A549 (cell line): Measurements from ENCODE around the gene RASA3. TPM values are rescaled to one million over a fixed set of nuclear protein-coding genes. Genes with fewer than 3 reads are reported as not detected.

ENCODE experiments used
- ATAC-seq, 2 experiments: fragments of 200-7000 bp in 1 of 2; fragments of >200 bp in 1 of 2; cut with Nextera tagmentation in 1 of 2; cut with Tn5 transposase in 1 of 2; 3 replicates each; pipeline versions ENCODE4 v1.8.0 to v1.9.1; 2018 to 2020; ENCODE audit warnings: mild to moderate bottlenecking in 1 of 2, moderate library complexity in 1 of 2
- CTCF ChIA-PET: fragments of 300-600 bp; sonication (Branson Sonifier 250); formaldehyde crosslinking; extraction: SDS; loops from one replicate; lab custom pipeline; 2021; ENCODE audit warnings: antibody characterized with exemption, inconsistent platforms; lab: Yijun Ruan, JAX
- POLR2A ChIA-PET: fragments of 350-600 bp; formaldehyde crosslinking; extraction: SDS; loops from one replicate; lab custom pipeline; 2021; ENCODE audit warnings: antibody characterized with exemption, inconsistent platforms; lab: Yijun Ruan, JAX
- DNase-seq, 2 experiments: peaks; one replicate each; pipeline versions ENCODE4 v3.0.0 to v3.0.0-alpha.2; 2011 to 2016; ENCODE audit warnings: low read depth in 1 of 2, low spot score in 1 of 2
- FAIRE-seq: peaks from 2 replicates; lab custom pipeline; 2011; peaks lifted over from hg19 to GRCh38; lab: Jason Lieb, UNC
- H3K27ac ChIP-seq, 2 experiments: fragments of >200 bp; sonication (Bioruptor Twin); formaldehyde crosslinking; 3 replicates each; pipeline ENCODE4 v1.5.1; 2016 to 2017
- H3K4me1 ChIP-seq: fragments of >200 bp; sonication (Bioruptor Twin); formaldehyde crosslinking; 3 replicates; pipeline ENCODE4 v1.6.1; 2016
- H3K4me2 ChIP-seq: fragments of >200 bp; sonication (Bioruptor Twin); formaldehyde crosslinking; 3 replicates; pipeline ENCODE4 v1.6.1; 2016
- H3K4me3 ChIP-seq: fragments of >200 bp; sonication (Bioruptor Twin); formaldehyde crosslinking; 3 replicates; pipeline ENCODE4 v1.5.1; 2016
- H3K9me3 ChIP-seq: fragments of >200 bp; sonication (Bioruptor Twin); formaldehyde crosslinking; 3 replicates; pipeline ENCODE4 v1.6.1; 2016
- CBX2 ChIP-seq: fragments of 200-600 bp; sonication (generic); IDR thresholded peaks from 2 replicates; pipeline ENCODE4 v1.6.1; 2016; ENCODE audit warnings: low read depth, mild to moderate bottlenecking, borderline replicate concordance
- CBX8 ChIP-seq: fragments of 200-600 bp; sonication (generic); IDR thresholded peaks from 2 replicates; pipeline ENCODE4 v1.6.1; 2016
- CEBPB ChIP-seq, 2 experiments: fragments of >200 bp in 1 of 2; sonication (Bioruptor Twin) in 1 of 2; formaldehyde crosslinking in 1 of 2; IDR thresholded peaks; 2 replicates each; pipeline ENCODE4 v1.6.1; 2012 to 2016
- CHD4 ChIP-seq: fragments of 200-600 bp; sonication (generic); IDR thresholded peaks from 2 replicates; pipeline ENCODE4 v1.6.1; 2016; ENCODE audit warnings: antibody characterized with exemption, mild to moderate bottlenecking, borderline replicate concordance
- EHMT2 ChIP-seq: fragments of 200-600 bp; sonication (generic); IDR thresholded peaks from 2 replicates; pipeline ENCODE4 v1.6.1; 2016; ENCODE audit warnings: antibody characterized with exemption, low read depth, mild to moderate bottlenecking, moderate library complexity
- FOSB ChIP-seq: fragments of 250-450 bp; sonication (Bioruptor Pico); IDR thresholded peaks from 2 replicates; pipeline ENCODE4 v1.5.0; 2020; ENCODE audit warnings: mild to moderate bottlenecking, moderate library complexity
- FOSL2 ChIP-seq, 2 experiments: fragments of 450-650 bp in 1 of 2; fragments of >200 bp in 1 of 2; sonication (Bioruptor Twin) in 1 of 2; formaldehyde crosslinking; IDR thresholded peaks; 2 replicates each; pipeline versions ENCODE4 v1.5.0 to v1.6.1; 2016 to 2020; ENCODE audit warnings: mild to moderate bottlenecking in 1 of 2, moderate library complexity in 1 of 2
- FOXS1 ChIP-seq: fragments of 250-450 bp; sonication (Bioruptor Pico); IDR thresholded peaks from 2 replicates; pipeline ENCODE4 v1.5.0; 2020; ENCODE audit warnings: mild to moderate bottlenecking, moderate library complexity
- GATA3 ChIP-seq: IDR thresholded peaks from 2 replicates; pipeline ENCODE4 v1.6.1; 2012; ENCODE audit warnings: borderline replicate concordance
- HDAC2 ChIP-seq: fragments of 200-600 bp; sonication (generic); IDR thresholded peaks from 2 replicates; pipeline ENCODE4 v1.6.1; 2016
- HMGXB4 ChIP-seq: fragments of 250-450 bp; sonication (Bioruptor Pico); IDR thresholded peaks from 2 replicates; pipeline ENCODE4 v1.5.0; 2021; ENCODE audit warnings: mild to moderate bottlenecking, moderate library complexity, borderline replicate concordance
- HOXB13 ChIP-seq: fragments of 250-450 bp; sonication (Bioruptor Pico); IDR thresholded peaks from 2 replicates; pipeline ENCODE4 v1.5.0; 2020; ENCODE audit warnings: low read depth, mild to moderate bottlenecking, moderate library complexity
- JUN ChIP-seq, 2 experiments: fragments of >200 bp; sonication (Bioruptor Twin); formaldehyde crosslinking; IDR thresholded peaks; 2 replicates in 1 of 2; 3 replicates in 1 of 2; pipeline ENCODE4 v1.6.1; 2016 to 2017
- MAZ ChIP-seq: fragments of 150-350 bp; IDR thresholded peaks from 2 replicates; pipeline ENCODE4 v1.6.1; 2014; ENCODE audit warnings: antibody characterized with exemption, low read depth, low read length, borderline replicate concordance
- NFE2L2 ChIP-seq: fragments of 150-350 bp; conservative IDR thresholded peaks from 2 replicates; pipeline ENCODE4 v1.6.1; 2014; ENCODE audit warnings: low read length
- NR3C1 ChIP-seq: fragments of >200 bp; sonication (Bioruptor Twin); formaldehyde crosslinking; IDR thresholded peaks from 3 replicates; pipeline ENCODE4 v1.6.1; 2017
- PHF8 ChIP-seq: fragments of 200-600 bp; sonication (generic); IDR thresholded peaks from 2 replicates; pipeline ENCODE4 v1.6.1; 2016; ENCODE audit warnings: low read depth, mild to moderate bottlenecking, antibody characterized with exemption, moderate library complexity, borderline replicate concordance
- POLR2A ChIP-seq: IDR thresholded peaks from 2 replicates; pipeline ENCODE4 v1.6.1; 2012; ENCODE audit warnings: mild to moderate bottlenecking, low read length
- RARB ChIP-seq: fragments of 250-450 bp; sonication (Bioruptor Pico); IDR thresholded peaks from 2 replicates; pipeline ENCODE4 v1.8.0; 2021; ENCODE audit warnings: mild to moderate bottlenecking, moderate library complexity
- RCOR1 ChIP-seq: fragments of 150-350 bp; IDR thresholded peaks from 2 replicates; pipeline ENCODE4 v1.6.1; 2014; ENCODE audit warnings: antibody characterized with exemption, low read length, low read depth
- SMC3 ChIP-seq: fragments of >200 bp; sonication (Bioruptor Twin); formaldehyde crosslinking; IDR thresholded peaks from 3 replicates; pipeline ENCODE4 v1.6.1; 2018; ENCODE audit warnings: inconsistent platforms
- TP53 ChIP-seq: fragments of 250-450 bp; sonication (Bioruptor Pico); IDR thresholded peaks from 2 replicates; pipeline ENCODE4 v1.5.0; 2021; ENCODE audit warnings: mild to moderate bottlenecking, moderate library complexity
- ZC3H11A ChIP-seq: fragments of 450-650 bp; IDR thresholded peaks from 2 replicates; pipeline ENCODE4 v1.6.1; 2014; ENCODE audit warnings: antibody characterized with exemption, mild to moderate bottlenecking
- WGBS: methylation state at CpG from one replicate; pipeline ENCODE4 v1.1.6; 2017; ENCODE audit errors: missing lambda C conversion rate; 5-methylcytosine and 5-hydroxymethylcytosine counted together
- polyA plus RNA-seq, 4 experiments: library from polyadenylated mRNA; depleted of rRNA in 3 of 4; stranded (reverse); fragments of >200 nt; fragmentation: RNase III in 1 of 4; extraction: RNeasy Plus Mini Kit Qiagen cat#74134 plus additional on column Dnase treatment in 1 of 4; gene quantifications; 2 replicates in 3 of 4; 3 replicates in 1 of 4; pipeline ENCODE4 v1.2.3, GENCODE V29; 2011 to 2017
- TF ChIP-seq, protein P1 (sequence below): IDR thresholded peaks from 2 replicates; pipeline ENCODE4 v1.6.1; 2012
- TF ChIP-seq, protein P2 (sequence below): fragments of >200 bp; sonication (Bioruptor Twin); formaldehyde crosslinking; IDR thresholded peaks from 3 replicates; pipeline ENCODE4 v1.6.1; 2016
- TF ChIP-seq, protein P3 (sequence below): fragments of 150-350 bp; IDR thresholded peaks from 2 replicates; pipeline ENCODE4 v1.6.1; 2014; ENCODE audit warnings: low read depth, mild to moderate bottlenecking, low read length
- TF ChIP-seq, protein P4 (sequence below): fragments of 450-650 bp; IDR thresholded peaks from 2 replicates; pipeline ENCODE4 v1.6.1; 2014; ENCODE audit warnings: antibody characterized with exemption

Gene RASA3
- polyA plus RNA-seq, 2 of the 4 experiments (the other 2 are of a cell fraction) = 4.3 to 7.6 TPM

- FAIRE-seq (no peak), DNase-seq (no peak), ATAC-seq (no peak)
- Histone ChIP-seq H3K4me1 (peaks cover 3% of the 10 kb centered on the region), H3K4me3 (no peak overlapping the region), H3K27ac (no peak overlapping the region), H3K4me2 (no peak overlapping the region), H3K9me3 (no peaks in the 10 kb centered on the region)
- CTCF ChIA-PET = no interaction called here
- POLR2A ChIA-PET = no interaction called here
- no peak for TF ChIP-seq FOSB (CRISPR knock-in tag)
- no peak for TF ChIP-seq MAZ
- TF ChIP-seq RARB (CRISPR knock-in tag) = no peak
- TF ChIP-seq, protein P1, sequence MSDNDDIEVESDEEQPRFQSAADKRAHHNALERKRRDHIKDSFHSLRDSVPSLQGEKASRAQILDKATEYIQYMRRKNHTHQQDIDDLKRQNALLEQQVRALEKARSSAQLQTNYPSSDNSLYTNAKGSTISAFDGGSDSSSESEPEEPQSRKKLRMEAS = no peak
- TF ChIP-seq, protein P2, sequence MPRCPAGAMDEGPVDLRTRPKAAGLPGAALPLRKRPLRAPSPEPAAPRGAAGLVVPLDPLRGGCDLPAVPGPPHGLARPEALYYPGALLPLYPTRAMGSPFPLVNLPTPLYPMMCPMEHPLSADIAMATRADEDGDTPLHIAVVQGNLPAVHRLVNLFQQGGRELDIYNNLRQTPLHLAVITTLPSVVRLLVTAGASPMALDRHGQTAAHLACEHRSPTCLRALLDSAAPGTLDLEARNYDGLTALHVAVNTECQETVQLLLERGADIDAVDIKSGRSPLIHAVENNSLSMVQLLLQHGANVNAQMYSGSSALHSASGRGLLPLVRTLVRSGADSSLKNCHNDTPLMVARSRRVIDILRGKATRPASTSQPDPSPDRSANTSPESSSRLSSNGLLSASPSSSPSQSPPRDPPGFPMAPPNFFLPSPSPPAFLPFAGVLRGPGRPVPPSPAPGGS = no peak
- TF ChIP-seq EHMT2 = no peak
- no peak for TF ChIP-seq FOXS1 (CRISPR knock-in tag)
- TF ChIP-seq CBX8 = no peak
- no peak for TF ChIP-seq TP53 (CRISPR knock-in tag)
- TF ChIP-seq SMC3 = no peak
- TF ChIP-seq GATA3 = no peak
- TF ChIP-seq FOSL2 (IDR thresholded peaks at IDR 0.05) = no peak
- no peak for TF ChIP-seq FOSL2 (CRISPR knock-in tag; IDR thresholded peaks at IDR 0.05)
- TF ChIP-seq ZC3H11A = no peak
- no peak for TF ChIP-seq HOXB13 (CRISPR knock-in tag)
- no peak for TF ChIP-seq POLR2A
- no peak for TF ChIP-seq HDAC2
- 94% methylated on average over 22 of the region's 22 CpGs for WGBS
Observed at GRCh38 chr13:114073881-114074612, 58.4 kb downstream of the RASA3 start.

GRCh38 chr13:114072421-114072820, 60.0 kb downstream of the RASA3 start:
- no peak for FAIRE-seq
- Histone ChIP-seq H3K27ac (no peak overlapping the region), H3K4me2 (no peak overlapping the region), H3K4me1 (peaks cover 19% of the 10 kb centered on the region), H3K4me3 (no peak overlapping the region), H3K9me3 (no peaks in the 10 kb centered on the region)
- TF ChIP-seq CBX2 (no peak), NR3C1 (no peak), NFE2L2 (no peak), HDAC2 (no peak), CHD4 (no peak), JUN (IDR thresholded peaks at IDR 0.05) (no peak), MAZ (no peak)
- WGBS = 81% methylated on average over 10 of the region's 10 CpGs
- no peak for DNase-seq
- CTCF ChIA-PET = interaction anchor here (0.8 kb wide), 1 partner anchor 154 kb away, joined by 3 read pairs; no protein-coding TSS in a partner anchor
- POLR2A ChIA-PET = no interaction called here
- no peak for ATAC-seq

- 83% methylated on average over 14 of the region's 14 CpGs for WGBS
- POLR2A ChIA-PET = no interaction called here
Observed at GRCh38 chr13:114071991-114072390, 60.4 kb downstream of the RASA3 start.

More at GRCh38 chr13:114071991-114072390, 60.4 kb downstream of the RASA3 start:
- DNase-seq (no peak), FAIRE-seq (no peak), ATAC-seq (no peak)
- H3K9me3 ChIP-seq = no peaks in the 10 kb centered on the region
- H3K27ac ChIP-seq = no peak overlapping the region
- TF ChIP-seq, protein P1 = no peak
- TF ChIP-seq, protein P2 = no peak
- TF ChIP-seq, protein P3, sequence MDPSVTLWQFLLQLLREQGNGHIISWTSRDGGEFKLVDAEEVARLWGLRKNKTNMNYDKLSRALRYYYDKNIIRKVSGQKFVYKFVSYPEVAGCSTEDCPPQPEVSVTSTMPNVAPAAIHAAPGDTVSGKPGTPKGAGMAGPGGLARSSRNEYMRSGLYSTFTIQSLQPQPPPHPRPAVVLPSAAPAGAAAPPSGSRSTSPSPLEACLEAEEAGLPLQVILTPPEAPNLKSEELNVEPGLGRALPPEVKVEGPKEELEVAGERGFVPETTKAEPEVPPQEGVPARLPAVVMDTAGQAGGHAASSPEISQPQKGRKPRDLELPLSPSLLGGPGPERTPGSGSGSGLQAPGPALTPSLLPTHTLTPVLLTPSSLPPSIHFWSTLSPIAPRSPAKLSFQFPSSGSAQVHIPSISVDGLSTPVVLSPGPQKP = no peak
- TF ChIP-seq GATA3 (no peak), HMGXB4 (no peak), CEBPB (IDR thresholded peaks at IDR 0.05) (no peak), CBX2 (no peak), SMC3 (no peak), PHF8 (no peak), RCOR1 (no peak), MAZ (no peak)
- TF ChIP-seq, protein P4, sequence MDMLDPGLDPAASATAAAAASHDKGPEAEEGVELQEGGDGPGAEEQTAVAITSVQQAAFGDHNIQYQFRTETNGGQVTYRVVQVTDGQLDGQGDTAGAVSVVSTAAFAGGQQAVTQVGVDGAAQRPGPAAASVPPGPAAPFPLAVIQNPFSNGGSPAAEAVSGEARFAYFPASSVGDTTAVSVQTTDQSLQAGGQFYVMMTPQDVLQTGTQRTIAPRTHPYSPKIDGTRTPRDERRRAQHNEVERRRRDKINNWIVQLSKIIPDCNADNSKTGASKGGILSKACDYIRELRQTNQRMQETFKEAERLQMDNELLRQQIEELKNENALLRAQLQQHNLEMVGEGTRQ = no peak
- CTCF ChIA-PET = interaction anchor here (0.8 kb wide), 1 partner anchor 154 kb away, joined by 3 read pairs; no protein-coding TSS in a partner anchor
- no peak overlapping the region for H3K4me3 ChIP-seq
- H3K4me2 ChIP-seq = no peak overlapping the region
- H3K4me1 ChIP-seq = peaks cover 24% of the 10 kb centered on the region
